Peyer's patch (tissue), 4 donors: ENCODE measurements around the gene STK17A. TPM values are rescaled to one million over a fixed set of nuclear protein-coding genes. Genes with fewer than 3 reads are reported as not detected.

Source experiments
- DNase-seq, 3 donors: peaks; one replicate each; pipeline ENCODE4 v3.0.0-alpha.2; 2017 to 2019
- H3K27ac ChIP-seq, 4 donors: fragments of 200-600 bp; sonication (generic); one replicate each; pipeline ENCODE4 v1.5.1; 2016 to 2019
- H3K27me3 ChIP-seq, 2 donors: fragments of 200-600 bp; sonication (generic); one replicate each; pipeline ENCODE4 v1.5.1; 2019
- H3K36me3 ChIP-seq, 3 donors: fragments of 200-600 bp; sonication (generic); one replicate each; pipeline ENCODE4 v1.5.1; 2016 to 2019
- H3K4me1 ChIP-seq, 4 donors: fragments of 200-600 bp; sonication (generic); one replicate each; pipeline ENCODE4 v1.5.1; 2016 to 2019
- H3K4me3 ChIP-seq, 4 donors: fragments of 200-600 bp; sonication (generic); 1 replicate in 3 of 4; 2 replicates in 1 of 4; pipeline ENCODE4 v1.5.1; 2016 to 2019; ENCODE audit warnings: mild to moderate bottlenecking in 1 of 4
- H3K9me3 ChIP-seq, 4 donors: fragments of 200-600 bp; sonication (generic); one replicate each; pipeline ENCODE4 v1.5.1; 2016 to 2019; ENCODE audit warnings: mild to moderate bottlenecking in 1 of 4
- CTCF ChIP-seq, 6 experiments: fragments of 450-650 bp in 4 of 6; fragments of 200-600 bp in 2 of 6; sonication (generic) in 1 of 6; IDR thresholded peaks; one replicate each; pipeline ENCODE4 v1.5.1; 2017 to 2019; ENCODE audit warnings: antibody characterized with exemption in 6 of 6, mild to moderate bottlenecking in 3 of 6, moderate library complexity in 1 of 6
- POLR2A ChIP-seq, 2 donors: fragments of 450-650 bp; IDR thresholded peaks; one replicate each; pipeline ENCODE4 v1.5.1; 2017; ENCODE audit warnings: antibody characterized with exemption in 2 of 2, mild to moderate bottlenecking in 2 of 2, moderate library complexity in 2 of 2
- total RNA-seq, 4 donors: library from RNA; depleted of rRNA; stranded (reverse); fragments of >200 nt; gene quantifications; one replicate each; pipeline ENCODE4 v1.1.0, GENCODE V29; 2016

STK17A gene
- total RNA-seq, 4 donors from 2014 or later: 16.0 to 66.8 (median 17.7) TPM

GRCh38 chr7:43559171-43559945 is 23.6 kb upstream of the STK17A start:
- H3K27me3 ChIP-seq: no peaks in the 10 kb centered on the region
- no peak for TF ChIP-seq CTCF (IDR thresholded peaks at IDR 0.05)
- TF ChIP-seq POLR2A (IDR thresholded peaks at IDR 0.05): no peak
- no peak overlapping the region for H3K4me3 ChIP-seq
- no peaks in the 10 kb centered on the region for H3K9me3 ChIP-seq
- no peak for DNase-seq
- no peak overlapping the region for H3K27ac ChIP-seq
- H3K4me1 ChIP-seq: no peaks in the 10 kb centered on the region
- H3K36me3 ChIP-seq: no peaks in the 10 kb centered on the region

- no peak for DNase-seq
- no peaks in the 10 kb centered on the region for H3K36me3 ChIP-seq
- TF ChIP-seq CTCF (IDR thresholded peaks at IDR 0.05) (no peak), POLR2A (IDR thresholded peaks at IDR 0.05) (no peak)
- H3K4me3 ChIP-seq: no peak overlapping the region
- H3K4me1 ChIP-seq: no peaks in the 10 kb centered on the region
- no peaks in the 10 kb centered on the region for H3K9me3 ChIP-seq
- no peak overlapping the region for H3K27ac ChIP-seq
- no peaks in the 10 kb centered on the region for H3K27me3 ChIP-seq
These were observed 23.0 kb upstream of the STK17A start for GRCh38 chr7:43559946-43560335.

GRCh38 chr7:43560742-43561330 is 22.1 kb upstream of the STK17A start:
- TF ChIP-seq CTCF (IDR thresholded peaks at IDR 0.05) (no peak), POLR2A (IDR thresholded peaks at IDR 0.05) (no peak)
- Histone ChIP-seq H3K4me3 (no peak overlapping the region), H3K4me1 (no peaks in the 10 kb centered on the region), H3K27ac (no peak overlapping the region), H3K27me3 (no peaks in the 10 kb centered on the region), H3K36me3 (no peaks in the 10 kb centered on the region), H3K9me3 (no peaks in the 10 kb centered on the region)
- no peak for DNase-seq

GRCh38 chr7:43562383-43562782 is 20.5 kb upstream of the STK17A start:
- no peak for DNase-seq
- Histone ChIP-seq H3K4me3 (no peak overlapping the region), H3K4me1 (no peaks in the 10 kb centered on the region), H3K9me3 (no peaks in the 10 kb centered on the region), H3K27ac (no peak overlapping the region), H3K36me3 (no peaks in the 10 kb centered on the region), H3K27me3 (no peaks in the 10 kb centered on the region)
- no peak for TF ChIP-seq CTCF (IDR thresholded peaks at IDR 0.05)
- TF ChIP-seq POLR2A (IDR thresholded peaks at IDR 0.05): no peak

GRCh38 chr7:43565786-43566185 is 17.1 kb upstream of the STK17A start:
- no peaks in the 10 kb centered on the region for H3K27me3 ChIP-seq
- no peak overlapping the region for H3K4me3 ChIP-seq
- H3K4me1 ChIP-seq: no peaks in the 10 kb centered on the region
- DNase-seq: no peak
- no peaks in the 10 kb centered on the region for H3K36me3 ChIP-seq
- H3K9me3 ChIP-seq: no peaks in the 10 kb centered on the region
- TF ChIP-seq POLR2A (IDR thresholded peaks at IDR 0.05) (no peak), CTCF (IDR thresholded peaks at IDR 0.05) (no peak)
- no peak overlapping the region for H3K27ac ChIP-seq
